Inflammatory macrophage treated with lipopolysaccharide for 1 hour (primary cell): ENCODE results near the gene KCNJ12.
"Not testable (repeated sequence)": the region's sequence is repeated elsewhere in the genome, so short reads cannot be mapped to it uniquely, and the experiment has no call there.

ENCODE experiments used
- DNase-seq, 2 donors: peaks; one replicate each; pipeline ENCODE4 v3.0.0-alpha.2; 2020 to 2022

Gene KCNJ12

GRCh38 chr17:21376081-21376758 lies at the start of gene KCNJ12:
KCNJ12 (plus strand) TSS chr17:21376357; CDS start chr17:21415343, 38,986 bp downstream.
- no peak for DNase-seq

DNA sequence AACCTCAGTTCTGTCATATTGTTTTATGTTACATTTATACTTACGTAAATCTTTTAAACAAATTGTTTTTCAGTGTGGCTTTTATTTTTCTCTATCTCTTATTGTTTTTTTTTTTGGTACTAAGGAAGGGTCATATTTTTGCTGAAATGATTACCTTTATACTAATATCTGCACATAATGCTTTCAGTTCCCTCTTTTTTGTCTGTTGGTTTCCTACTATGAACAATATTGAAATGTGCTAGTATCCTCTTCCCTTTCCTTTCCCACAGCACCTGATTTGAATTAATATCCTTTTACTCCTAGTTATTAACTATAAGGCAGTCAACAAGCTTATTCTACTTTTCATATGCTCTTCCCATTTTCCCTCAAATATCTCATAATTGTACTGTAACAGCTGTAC lies 48.2 kb upstream of the KCNJ12 start:
- DNase-seq: not testable (repeated sequence)

DNA sequence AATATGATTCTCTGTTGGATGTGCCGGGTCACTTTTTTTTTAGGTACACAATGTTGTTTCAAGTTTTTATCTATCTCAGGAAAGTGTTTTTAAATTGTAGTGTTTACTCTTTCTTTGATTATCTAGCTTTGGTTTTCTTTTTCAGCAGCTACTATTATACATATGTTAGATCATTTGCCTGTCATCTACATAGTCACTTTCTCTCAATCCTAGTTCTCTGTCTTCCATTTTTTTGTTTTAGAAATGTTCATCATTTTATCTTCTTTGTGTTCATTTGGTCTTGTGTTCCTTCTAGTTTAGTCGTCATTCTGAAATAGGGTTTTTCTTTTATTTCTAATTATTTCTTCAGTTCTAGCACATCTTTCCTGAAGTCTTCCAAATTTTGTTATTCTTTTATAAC lies 47.4 kb upstream of the KCNJ12 start:
- not testable (repeated sequence) for DNase-seq

- DNase-seq: no peak
Observed at GRCh38 chr17:21330436-21331160, 45.6 kb upstream of the KCNJ12 start.

- not testable (repeated sequence) for DNase-seq
Observed at GRCh38 chr17:21336541-21337294, 39.4 kb upstream of the KCNJ12 start.

- DNase-seq: not testable (repeated sequence)
Observed at GRCh38 chr17:21337981-21338625, 38.1 kb upstream of the KCNJ12 start.

GRCh38 chr17:21339011-21339410 lies 37.1 kb upstream of the KCNJ12 start:
- no peak for DNase-seq

DNA sequence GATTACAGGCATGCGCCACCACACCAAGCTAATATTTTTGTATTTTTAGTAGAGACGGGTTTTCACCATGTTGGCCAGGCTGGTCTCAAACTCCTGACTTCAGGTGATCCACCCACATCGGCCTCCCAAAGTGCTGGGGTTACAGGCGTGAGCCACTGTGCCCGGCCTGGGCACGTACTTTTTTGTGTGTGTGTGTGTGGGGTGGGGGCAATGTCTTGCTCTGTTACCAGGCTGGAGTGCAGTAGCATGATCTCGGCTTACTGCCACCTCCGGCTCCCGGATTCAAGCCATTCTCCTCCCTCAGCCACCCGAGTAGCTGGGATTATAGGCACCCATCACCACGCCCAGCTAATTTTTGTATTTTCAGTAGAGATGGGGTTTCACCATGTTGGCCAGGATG lies 36.6 kb upstream of the KCNJ12 start:
- not testable (repeated sequence) for DNase-seq

GRCh38 chr17:21340407-21340806 lies 35.8 kb upstream of the KCNJ12 start:
- DNase-seq: not testable (repeated sequence)

DNA sequence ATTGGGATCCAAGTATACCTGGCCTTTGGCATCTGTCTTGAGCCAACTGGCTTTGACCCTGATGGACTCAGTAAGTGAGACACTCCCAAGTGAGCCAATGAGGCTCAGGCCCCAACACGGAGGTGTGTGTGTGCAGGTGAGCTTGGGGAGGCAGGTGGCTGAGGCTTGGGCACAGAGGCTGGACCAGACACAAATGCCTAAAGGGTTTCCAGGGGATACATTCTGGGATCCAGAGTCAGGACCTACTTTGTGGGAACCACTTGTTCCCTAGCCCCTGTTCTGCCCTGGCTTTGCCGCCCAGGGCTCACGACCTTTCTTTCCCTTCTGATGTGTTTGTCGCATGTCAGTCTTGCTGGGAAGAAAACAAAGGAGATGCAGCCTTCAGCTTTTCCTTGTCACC lies 34.9 kb upstream of the KCNJ12 start:
- DNase-seq: not testable (repeated sequence)

DNA sequence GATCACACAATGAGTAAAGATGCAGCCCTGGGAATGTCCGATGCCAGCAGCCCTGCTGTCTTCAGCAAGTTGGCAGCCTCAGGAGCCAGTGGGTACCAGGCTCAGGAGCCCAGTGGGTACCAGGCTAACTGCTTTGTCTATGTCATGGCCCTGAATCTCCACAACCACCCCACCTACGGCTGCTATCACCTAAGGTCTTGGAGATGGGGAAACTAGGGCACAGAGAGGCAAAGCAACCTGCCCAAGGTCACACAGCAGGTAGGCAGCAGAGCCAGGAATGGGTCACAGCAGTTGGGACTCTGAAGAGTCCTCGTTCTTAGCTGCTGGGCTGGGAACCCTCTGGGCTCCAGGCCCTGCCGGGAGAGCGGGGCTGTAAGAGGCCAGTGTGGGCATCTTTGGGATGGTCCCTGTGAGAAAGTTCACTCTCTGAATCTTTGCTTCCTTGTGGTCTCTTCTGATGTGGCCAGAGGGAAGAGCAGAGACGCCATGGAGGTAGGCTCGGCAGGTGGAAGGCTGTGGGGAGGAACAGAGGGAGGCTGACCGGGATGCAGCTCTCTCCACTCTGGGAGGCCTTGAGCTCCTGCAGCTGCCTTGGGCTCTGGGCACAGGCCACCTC lies 34.1 kb upstream of the KCNJ12 start:
- not testable (repeated sequence) for DNase-seq

GRCh38 chr17:21343061-21343949 lies 32.9 kb upstream of the KCNJ12 start:
- not testable (repeated sequence) for DNase-seq

GRCh38 chr17:21344801-21345200 lies 31.4 kb upstream of the KCNJ12 start:
- DNase-seq: not testable (repeated sequence)

GRCh38 chr17:21345236-21345635 lies 30.9 kb upstream of the KCNJ12 start:
- no peak for DNase-seq

GRCh38 chr17:21346107-21346506 lies 30.1 kb upstream of the KCNJ12 start:
- DNase-seq: not testable (repeated sequence)

DNA sequence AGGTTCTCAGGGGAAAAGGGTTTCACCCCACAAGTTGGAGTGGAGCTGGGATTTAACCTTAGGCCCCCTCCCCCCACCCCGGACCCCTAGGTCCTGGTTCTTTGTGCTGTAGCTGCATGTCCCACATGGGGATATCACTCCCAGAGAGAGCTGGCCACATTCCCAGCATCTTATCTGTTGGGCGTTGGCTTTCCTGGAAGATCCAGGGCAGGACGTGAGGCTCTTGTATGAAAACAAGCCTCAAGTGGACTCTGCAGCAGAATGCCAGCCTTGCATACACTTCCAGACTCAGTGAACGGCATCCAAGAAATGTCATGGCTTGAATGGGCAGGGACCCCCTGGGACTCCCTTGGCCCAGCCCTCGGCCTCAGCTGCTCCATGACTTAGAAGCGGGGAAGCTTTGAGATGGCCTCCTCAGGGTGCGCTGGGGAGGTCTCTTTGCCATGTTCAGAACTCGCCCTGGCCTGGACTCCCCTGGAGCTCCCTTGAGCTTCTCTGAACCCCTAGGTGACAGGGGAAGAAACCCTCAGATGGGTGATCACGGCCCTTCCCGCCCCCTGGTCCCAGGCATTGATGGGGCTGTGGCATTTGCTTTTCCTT lies 29.4 kb upstream of the KCNJ12 start:
- not testable (repeated sequence) for DNase-seq

DNA sequence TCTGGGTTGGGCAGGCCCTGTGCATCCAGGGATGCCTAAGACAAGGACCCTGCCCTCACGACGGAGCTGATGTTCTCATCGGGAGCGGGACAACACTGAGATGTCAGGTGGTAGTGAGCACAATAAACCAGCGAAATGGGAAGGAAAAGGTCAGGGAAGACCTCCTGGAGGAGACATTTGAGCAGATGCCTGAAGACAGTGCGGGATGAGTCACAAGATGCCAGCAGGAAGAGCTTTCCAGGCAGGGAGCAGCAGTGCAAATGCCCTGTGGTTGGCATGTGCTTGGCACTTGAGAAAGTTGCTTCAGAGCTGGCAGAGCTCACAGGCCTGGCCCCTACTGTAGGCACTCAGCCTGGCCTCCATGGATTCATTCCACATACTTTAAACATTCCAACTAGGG lies 28.5 kb upstream of the KCNJ12 start:
- not testable (repeated sequence) for DNase-seq

GRCh38 chr17:21348081-21348925 lies 27.9 kb upstream of the KCNJ12 start:
- DNase-seq: not testable (repeated sequence)

- not testable (repeated sequence) for DNase-seq
Observed at GRCh38 chr17:21348926-21349261, 27.3 kb upstream of the KCNJ12 start.
